GM23338 (cell line): ENCODE data around the gene SORCS2. TPM values are rescaled to one million over a fixed set of nuclear protein-coding genes. Genes with fewer than 3 reads are reported as not detected.

Experiments used
- ATAC-seq: fragments of 200-7000 bp; cut with Tn5 transposase; 3 replicates; pipeline ENCODE4 v1.9.1; 2020
- DNase-seq: peaks from one replicate; pipeline ENCODE4 v3.0.0-alpha.2; 2015; ENCODE audit warnings: low spot score
- H2AFZ ChIP-seq: fragments of 200-600 bp; sonication (generic); 2 replicates; pipeline ENCODE4 v1.8.0; 2016; ENCODE audit warnings: antibody characterized with exemption, mild to moderate bottlenecking, moderate library complexity
- H3F3A ChIP-seq: fragments of 200-600 bp; sonication (generic); replicated peaks from 2 replicates; pipeline ENCODE4 v1.8.0; 2017; ENCODE audit warnings: antibody characterized with exemption, mixed run types, low read depth
- H3K27ac ChIP-seq: fragments of 200-600 bp; sonication (generic); 2 replicates; pipeline ENCODE4 v1.6.1; 2016; ENCODE audit warnings: low read depth
- H3K27me3 ChIP-seq: fragments of 200-600 bp; sonication (generic); 2 replicates; pipeline ENCODE4 v1.8.0; 2016; ENCODE audit warnings: mild to moderate bottlenecking, mixed run types, moderate library complexity; ENCODE audit not compliant: insufficient read depth
- H3K36me3 ChIP-seq: fragments of 200-600 bp; sonication (generic); 2 replicates; pipeline ENCODE4 v1.8.0; 2016; ENCODE audit warnings: mild to moderate bottlenecking; ENCODE audit not compliant: insufficient read depth
- H3K4me1 ChIP-seq: fragments of 200-600 bp; sonication (generic); 2 replicates; pipeline ENCODE4 v1.8.0; 2016; ENCODE audit warnings: mild to moderate bottlenecking, moderate library complexity; ENCODE audit not compliant: insufficient read depth
- H3K4me2 ChIP-seq: fragments of 200-600 bp; sonication (generic); 2 replicates; pipeline ENCODE4 v1.7.1; 2017; ENCODE audit warnings: mixed run types
- H3K4me3 ChIP-seq: fragments of 200-600 bp; sonication (generic); 2 replicates; pipeline ENCODE4 v1.6.1; 2016; ENCODE audit warnings: mixed run types
- H3K79me2 ChIP-seq: fragments of 200-600 bp; sonication (generic); replicated peaks from 2 replicates; pipeline ENCODE4 v1.8.0; 2017; ENCODE audit warnings: mild to moderate bottlenecking; ENCODE audit not compliant: insufficient read depth
- H3K9me2 ChIP-seq: fragments of 200-600 bp; sonication (generic); 2 replicates; pipeline ENCODE4 v1.8.0; 2017; ENCODE audit not compliant: insufficient read depth
- H4K20me1 ChIP-seq: fragments of 200-600 bp; sonication (generic); replicated peaks from 2 replicates; pipeline ENCODE4 v1.8.0; 2017; ENCODE audit warnings: mild to moderate bottlenecking; ENCODE audit not compliant: insufficient read depth
- H3K27ac Mint-ChIP-seq: 2 replicates; pipeline ENCODE4 v1.8.0; 2020; ENCODE audit warnings: inconsistent platforms, mild to moderate bottlenecking, moderate library complexity, mixed read lengths
- H3K27me3 Mint-ChIP-seq: 3 replicates; pipeline ENCODE4 v1.8.0; 2022; ENCODE audit warnings: low read depth, mild to moderate bottlenecking, moderate library complexity, mixed read lengths, inconsistent platforms; ENCODE audit not compliant: insufficient read depth, poor library complexity
- H3K36me3 Mint-ChIP-seq: 3 replicates; pipeline ENCODE4 v1.8.0; 2021; ENCODE audit warnings: low read depth, mild to moderate bottlenecking, inconsistent platforms, moderate library complexity, mixed read lengths
- H3K4me1 Mint-ChIP-seq: 3 replicates; pipeline ENCODE4 v1.8.0; 2020; ENCODE audit warnings: mild to moderate bottlenecking, inconsistent platforms, mixed read lengths
- H3K4me3 Mint-ChIP-seq: 3 replicates; pipeline ENCODE4 v1.8.0; 2021; ENCODE audit warnings: moderate library complexity, mild to moderate bottlenecking, inconsistent platforms, mixed read lengths
- H3K9me3 Mint-ChIP-seq: 3 replicates; pipeline ENCODE4 v1.8.0; 2020; ENCODE audit warnings: moderate library complexity, mild to moderate bottlenecking, inconsistent platforms, mixed read lengths
- CREB1 ChIP-seq: fragments of 250-450 bp; sonication (Bioruptor Pico); IDR thresholded peaks from 2 replicates; pipeline ENCODE4 v1.5.0; 2020; ENCODE audit warnings: low read depth, mild to moderate bottlenecking, moderate library complexity
- EZH2 ChIP-seq: fragments of 200-600 bp; sonication (generic); IDR thresholded peaks from one replicate; pipeline ENCODE4 v1.8.0; 2017; ENCODE audit warnings: antibody characterized with exemption, mild to moderate bottlenecking, low read depth; ENCODE audit not compliant: unreplicated experiment
- EZH2phosphoT487 ChIP-seq: fragments of 200-600 bp; sonication (generic); IDR thresholded peaks from one replicate; pipeline ENCODE4 v1.8.1; 2018; ENCODE audit warnings: antibody characterized with exemption; ENCODE audit not compliant: unreplicated experiment
- NANOG ChIP-seq: IDR thresholded peaks from 2 replicates; pipeline ENCODE4 v1.6.1; 2016; ENCODE audit warnings: antibody characterized with exemption, borderline replicate concordance
- STAT1 ChIP-seq: IDR thresholded peaks from one replicate; pipeline ENCODE4 v1.6.1; 2016; ENCODE audit warnings: antibody characterized with exemption; ENCODE audit not compliant: unreplicated experiment
- ZNF114 ChIP-seq: fragments of 250-450 bp; sonication (Bioruptor Pico); IDR thresholded peaks from 2 replicates; pipeline ENCODE4 v1.5.0; 2020; ENCODE audit warnings: mild to moderate bottlenecking, moderate library complexity
- ZNF331 ChIP-seq: fragments of 250-450 bp; sonication (Bioruptor Pico); IDR thresholded peaks from 2 replicates; pipeline ENCODE4 v1.5.0; 2020; ENCODE audit warnings: low read depth, mild to moderate bottlenecking, moderate library complexity
- polyA plus RNA-seq: library from polyadenylated mRNA; unstranded; fragments of >200 nt; fragmentation: Nextera tagmentation; extraction: Ambion mirVana; gene quantifications from 2 replicates; pipeline ENCODE4 v1.2.1, GENCODE V29; 2016
- total RNA-seq: library from RNA; depleted of rRNA; stranded (reverse); fragments of >200 nt; shearing (Covaris generic); gene quantifications from 2 replicates; pipeline ENCODE4 v1.2.3, GENCODE V29; 2014
- TF ChIP-seq, protein P1 (sequence below), 2 experiments: fragments of 200-600 bp in 1 of 2; sonication (generic) in 1 of 2; conservative IDR thresholded peaks; 2 replicates each; pipeline versions ENCODE4 v1.5.1 to v1.6.1; 2016 to 2017; ENCODE audit warnings: antibody characterized with exemption in 2 of 2, low read depth in 2 of 2, mild to moderate bottlenecking in 2 of 2, moderate library complexity in 1 of 2
- TF ChIP-seq, protein P2 (sequence below): IDR thresholded peaks from one replicate; pipeline ENCODE4 v1.6.1; 2018; ENCODE audit warnings: antibody characterized with exemption; ENCODE audit not compliant: unreplicated experiment
- TF ChIP-seq, protein P3 (sequence below): IDR thresholded peaks from 2 replicates; pipeline ENCODE4 v1.6.1; 2016; ENCODE audit warnings: antibody characterized with exemption

The SORCS2 gene
- total and polyA plus RNA-seq, 2 experiments from 2014 or later: 0.47 to 2.4 TPM

DNA sequence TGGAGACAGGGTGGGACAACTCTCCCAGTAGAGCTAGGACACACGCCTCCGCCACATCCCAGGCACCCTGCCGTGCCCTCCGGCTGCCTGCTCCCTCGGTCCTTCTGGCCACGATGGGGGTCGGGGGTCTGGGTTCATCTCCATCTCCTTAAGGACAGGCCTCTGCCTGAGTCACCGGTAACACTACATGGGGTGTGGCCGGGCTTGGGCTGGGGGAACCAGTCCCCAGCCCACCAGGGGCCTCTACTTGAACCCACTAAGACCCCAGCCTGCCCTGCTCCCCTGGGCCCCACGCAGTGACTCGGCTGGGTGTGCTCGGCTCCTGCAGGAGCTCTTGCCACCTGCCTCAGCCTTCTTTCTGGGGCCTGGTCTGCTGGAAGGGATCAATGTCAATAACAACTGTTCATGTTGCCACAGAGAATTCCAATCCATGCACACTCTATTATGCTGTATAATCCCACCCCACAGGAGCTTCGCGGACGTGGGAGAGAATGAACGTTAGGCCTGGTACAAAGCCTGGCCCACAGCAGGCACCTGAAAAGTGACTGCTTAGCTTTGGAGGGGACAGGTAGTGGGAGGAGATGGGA lies 420.1 kb downstream of the SORCS2 start:
- Mint-ChIP-seq H3K9me3 (peaks cover 2% of the 10 kb centered on the region; the same call in 1 of the 3 replicates), H3K36me3 (no peaks in the 10 kb centered on the region), H3K27me3 (peaks cover 8% of the 10 kb centered on the region), H3K4me1 (peaks cover 2% of the 10 kb centered on the region; the same call in 1 of the 3 replicates), H3K27ac (no peak overlapping the region), H3K4me3 (no peak overlapping the region)
- no peaks in the 10 kb centered on the region for H4K20me1 ChIP-seq
- no peak for TF ChIP-seq ZNF114 (CRISPR knock-in tag)
- no peaks in the 10 kb centered on the region for H3K9me2 ChIP-seq
- no peaks in the 10 kb centered on the region for H3K36me3 ChIP-seq
- ATAC-seq: no peak
- H3K27ac ChIP-seq: no peak overlapping the region
- no peak for DNase-seq
- H3K4me2 ChIP-seq: no peak overlapping the region
- no peaks in the 10 kb centered on the region for H3F3A ChIP-seq
- no peaks in the 10 kb centered on the region for H3K4me1 ChIP-seq
- H2AFZ ChIP-seq: no peak overlapping the region
- H3K27me3 ChIP-seq: no peaks in the 10 kb centered on the region
- H3K4me3 ChIP-seq: no peak overlapping the region
- no peaks in the 10 kb centered on the region for H3K79me2 ChIP-seq

DNA sequence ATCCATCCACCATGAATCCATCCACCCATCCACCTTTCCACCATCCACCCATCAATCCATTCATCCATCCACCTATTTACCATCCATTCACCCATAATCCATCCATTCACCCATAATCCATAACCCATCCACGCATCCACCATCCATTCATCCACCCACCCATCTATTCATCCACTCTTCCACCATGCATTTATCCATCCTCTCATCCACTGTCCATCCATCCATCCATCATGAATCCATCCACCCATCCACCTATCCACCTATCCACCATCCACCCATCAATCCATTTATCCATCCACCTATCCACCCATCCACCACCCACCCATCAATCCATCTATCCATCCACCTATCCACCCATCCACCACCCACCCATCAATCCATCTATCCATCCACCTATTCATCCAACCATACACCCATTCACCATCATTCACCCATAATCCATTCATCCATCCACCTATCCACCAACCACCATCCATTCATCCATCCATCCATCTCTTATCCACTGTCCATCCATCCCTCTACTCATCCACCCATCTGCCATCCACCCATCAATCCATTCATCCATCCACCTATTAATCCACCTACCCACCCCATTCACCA lies 422.1 kb downstream of the SORCS2 start:
- H3K4me1 Mint-ChIP-seq: peaks cover 2% of the 10 kb centered on the region; the same call in 1 of the 3 replicates
- Histone ChIP-seq H4K20me1 (no peaks in the 10 kb centered on the region), H3K4me1 (no peaks in the 10 kb centered on the region), H3K4me3 (no peak overlapping the region), H3K27ac (no peak overlapping the region), H3F3A (no peaks in the 10 kb centered on the region), H2AFZ (no peak overlapping the region), H3K27me3 (no peaks in the 10 kb centered on the region), H3K79me2 (no peaks in the 10 kb centered on the region), H3K4me2 (no peak overlapping the region), H3K36me3 (no peaks in the 10 kb centered on the region), H3K9me2 (no peaks in the 10 kb centered on the region)
- H3K9me3 Mint-ChIP-seq: peaks cover 2% of the 10 kb centered on the region; the same call in 1 of the 3 replicates
- ATAC-seq: no peak
- H3K27me3 Mint-ChIP-seq: peaks cover 5% of the 10 kb centered on the region
- no peak overlapping the region for H3K4me3 Mint-ChIP-seq
- no peak overlapping the region for H3K27ac Mint-ChIP-seq
- no peaks in the 10 kb centered on the region for H3K36me3 Mint-ChIP-seq
- no peak for DNase-seq
- TF ChIP-seq ZNF114 (CRISPR knock-in tag): no peak
- TF ChIP-seq, protein P1, sequence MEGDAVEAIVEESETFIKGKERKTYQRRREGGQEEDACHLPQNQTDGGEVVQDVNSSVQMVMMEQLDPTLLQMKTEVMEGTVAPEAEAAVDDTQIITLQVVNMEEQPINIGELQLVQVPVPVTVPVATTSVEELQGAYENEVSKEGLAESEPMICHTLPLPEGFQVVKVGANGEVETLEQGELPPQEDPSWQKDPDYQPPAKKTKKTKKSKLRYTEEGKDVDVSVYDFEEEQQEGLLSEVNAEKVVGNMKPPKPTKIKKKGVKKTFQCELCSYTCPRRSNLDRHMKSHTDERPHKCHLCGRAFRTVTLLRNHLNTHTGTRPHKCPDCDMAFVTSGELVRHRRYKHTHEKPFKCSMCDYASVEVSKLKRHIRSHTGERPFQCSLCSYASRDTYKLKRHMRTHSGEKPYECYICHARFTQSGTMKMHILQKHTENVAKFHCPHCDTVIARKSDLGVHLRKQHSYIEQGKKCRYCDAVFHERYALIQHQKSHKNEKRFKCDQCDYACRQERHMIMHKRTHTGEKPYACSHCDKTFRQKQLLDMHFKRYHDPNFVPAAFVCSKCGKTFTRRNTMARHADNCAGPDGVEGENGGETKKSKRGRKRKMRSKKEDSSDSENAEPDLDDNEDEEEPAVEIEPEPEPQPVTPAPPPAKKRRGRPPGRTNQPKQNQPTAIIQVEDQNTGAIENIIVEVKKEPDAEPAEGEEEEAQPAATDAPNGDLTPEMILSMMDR (conservative IDR thresholded peaks at IDR 0.05; ENCODE audit: low read depth in 2 of 2): no peak
- no peak for TF ChIP-seq NANOG
- TF ChIP-seq, protein P2, sequence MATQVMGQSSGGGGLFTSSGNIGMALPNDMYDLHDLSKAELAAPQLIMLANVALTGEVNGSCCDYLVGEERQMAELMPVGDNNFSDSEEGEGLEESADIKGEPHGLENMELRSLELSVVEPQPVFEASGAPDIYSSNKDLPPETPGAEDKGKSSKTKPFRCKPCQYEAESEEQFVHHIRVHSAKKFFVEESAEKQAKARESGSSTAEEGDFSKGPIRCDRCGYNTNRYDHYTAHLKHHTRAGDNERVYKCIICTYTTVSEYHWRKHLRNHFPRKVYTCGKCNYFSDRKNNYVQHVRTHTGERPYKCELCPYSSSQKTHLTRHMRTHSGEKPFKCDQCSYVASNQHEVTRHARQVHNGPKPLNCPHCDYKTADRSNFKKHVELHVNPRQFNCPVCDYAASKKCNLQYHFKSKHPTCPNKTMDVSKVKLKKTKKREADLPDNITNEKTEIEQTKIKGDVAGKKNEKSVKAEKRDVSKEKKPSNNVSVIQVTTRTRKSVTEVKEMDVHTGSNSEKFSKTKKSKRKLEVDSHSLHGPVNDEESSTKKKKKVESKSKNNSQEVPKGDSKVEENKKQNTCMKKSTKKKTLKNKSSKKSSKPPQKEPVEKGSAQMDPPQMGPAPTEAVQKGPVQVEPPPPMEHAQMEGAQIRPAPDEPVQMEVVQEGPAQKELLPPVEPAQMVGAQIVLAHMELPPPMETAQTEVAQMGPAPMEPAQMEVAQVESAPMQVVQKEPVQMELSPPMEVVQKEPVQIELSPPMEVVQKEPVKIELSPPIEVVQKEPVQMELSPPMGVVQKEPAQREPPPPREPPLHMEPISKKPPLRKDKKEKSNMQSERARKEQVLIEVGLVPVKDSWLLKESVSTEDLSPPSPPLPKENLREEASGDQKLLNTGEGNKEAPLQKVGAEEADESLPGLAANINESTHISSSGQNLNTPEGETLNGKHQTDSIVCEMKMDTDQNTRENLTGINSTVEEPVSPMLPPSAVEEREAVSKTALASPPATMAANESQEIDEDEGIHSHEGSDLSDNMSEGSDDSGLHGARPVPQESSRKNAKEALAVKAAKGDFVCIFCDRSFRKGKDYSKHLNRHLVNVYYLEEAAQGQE: no peak
- TF ChIP-seq EZH2phosphoT487: no peak
- TF ChIP-seq, protein P3, sequence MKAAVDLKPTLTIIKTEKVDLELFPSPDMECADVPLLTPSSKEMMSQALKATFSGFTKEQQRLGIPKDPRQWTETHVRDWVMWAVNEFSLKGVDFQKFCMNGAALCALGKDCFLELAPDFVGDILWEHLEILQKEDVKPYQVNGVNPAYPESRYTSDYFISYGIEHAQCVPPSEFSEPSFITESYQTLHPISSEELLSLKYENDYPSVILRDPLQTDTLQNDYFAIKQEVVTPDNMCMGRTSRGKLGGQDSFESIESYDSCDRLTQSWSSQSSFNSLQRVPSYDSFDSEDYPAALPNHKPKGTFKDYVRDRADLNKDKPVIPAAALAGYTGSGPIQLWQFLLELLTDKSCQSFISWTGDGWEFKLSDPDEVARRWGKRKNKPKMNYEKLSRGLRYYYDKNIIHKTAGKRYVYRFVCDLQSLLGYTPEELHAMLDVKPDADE: no peak
- no peak for TF ChIP-seq ZNF331 (CRISPR knock-in tag)
- TF ChIP-seq EZH2: no peak
- TF ChIP-seq STAT1: no peak
- TF ChIP-seq CREB1 (CRISPR knock-in tag): no peak
